Body of pancreas (tissue), 4 donors: ENCODE data around the gene PTPRA.
"Not testable (repeated sequence)": the region's sequence is repeated elsewhere in the genome, so short reads cannot be mapped to it uniquely, and the experiment has no call there.

Source experiments
- CTCF ChIP-seq, 7 experiments: fragments of 450-650 bp in 4 of 7; fragments of 200-600 bp in 3 of 7; sonication (generic) in 3 of 7; IDR thresholded peaks; one replicate each; pipeline ENCODE4 v1.5.1; 2016 to 2019; ENCODE audit warnings: antibody characterized with exemption in 7 of 7
- POLR2A ChIP-seq, 3 donors: fragments of 450-650 bp; IDR thresholded peaks; one replicate each; pipeline ENCODE4 v1.6.1; 2016; ENCODE audit warnings: antibody characterized with exemption in 3 of 3, mild to moderate bottlenecking in 2 of 3

GRCh38 chr20:3015302-3015701 is 142.0 kb downstream of the PTPRA start:
- TF ChIP-seq POLR2A, CTCF (IDR thresholded peaks at IDR 0.05): not testable (repeated sequence)
